Stomach (tissue), 4 donors: ENCODE data around the gene RDH8.

ENCODE experiments used
- EP300 ChIP-seq: sonication (generic); formaldehyde crosslinking; IDR thresholded peaks from one replicate; pipeline ENCODE4 v1.6.1; 2017; ENCODE audit warnings: antibody characterized with exemption
- POLR2A ChIP-seq, 4 donors: fragments of 450-650 bp; IDR thresholded peaks; one replicate each; pipeline ENCODE4 v1.6.1; 2016; ENCODE audit warnings: antibody characterized with exemption in 4 of 4, control low read depth in 2 of 4, mild to moderate bottlenecking in 1 of 4, moderate library complexity in 1 of 4
- TF ChIP-seq, protein P1 (sequence below), 7 experiments: fragments of 450-650 bp in 4 of 7; fragments of 200-600 bp in 3 of 7; sonication (generic) in 3 of 7; IDR thresholded peaks; one replicate each; pipeline ENCODE4 v1.5.1; 2016 to 2019; ENCODE audit warnings: antibody characterized with exemption in 7 of 7, control low read depth in 2 of 7, mild to moderate bottlenecking in 1 of 7

DNA sequence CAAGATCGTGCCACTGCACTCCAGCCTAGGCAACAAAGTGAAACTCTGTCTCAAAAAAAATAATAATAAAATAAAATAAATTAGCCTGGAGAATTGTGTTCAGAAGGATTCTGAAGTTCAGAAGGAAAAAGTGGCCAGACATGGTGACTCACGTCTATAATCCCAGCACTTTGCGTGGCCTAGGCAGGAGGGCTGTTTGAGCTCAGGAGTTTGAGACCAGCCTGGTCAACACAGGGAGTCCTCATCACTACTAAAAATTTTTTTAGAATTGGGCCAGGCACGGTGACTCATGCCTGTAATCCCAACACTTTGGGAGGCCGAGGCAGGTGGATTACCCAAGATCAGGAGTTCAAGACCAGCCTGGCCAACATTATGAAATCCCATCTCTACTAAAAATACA, 6.0 kb downstream of the RDH8 start:
- TF ChIP-seq EP300 (no peak), POLR2A (IDR thresholded peaks at IDR 0.05) (no peak)
- TF ChIP-seq, protein P1, sequence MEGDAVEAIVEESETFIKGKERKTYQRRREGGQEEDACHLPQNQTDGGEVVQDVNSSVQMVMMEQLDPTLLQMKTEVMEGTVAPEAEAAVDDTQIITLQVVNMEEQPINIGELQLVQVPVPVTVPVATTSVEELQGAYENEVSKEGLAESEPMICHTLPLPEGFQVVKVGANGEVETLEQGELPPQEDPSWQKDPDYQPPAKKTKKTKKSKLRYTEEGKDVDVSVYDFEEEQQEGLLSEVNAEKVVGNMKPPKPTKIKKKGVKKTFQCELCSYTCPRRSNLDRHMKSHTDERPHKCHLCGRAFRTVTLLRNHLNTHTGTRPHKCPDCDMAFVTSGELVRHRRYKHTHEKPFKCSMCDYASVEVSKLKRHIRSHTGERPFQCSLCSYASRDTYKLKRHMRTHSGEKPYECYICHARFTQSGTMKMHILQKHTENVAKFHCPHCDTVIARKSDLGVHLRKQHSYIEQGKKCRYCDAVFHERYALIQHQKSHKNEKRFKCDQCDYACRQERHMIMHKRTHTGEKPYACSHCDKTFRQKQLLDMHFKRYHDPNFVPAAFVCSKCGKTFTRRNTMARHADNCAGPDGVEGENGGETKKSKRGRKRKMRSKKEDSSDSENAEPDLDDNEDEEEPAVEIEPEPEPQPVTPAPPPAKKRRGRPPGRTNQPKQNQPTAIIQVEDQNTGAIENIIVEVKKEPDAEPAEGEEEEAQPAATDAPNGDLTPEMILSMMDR (IDR thresholded peaks at IDR 0.05) = no peak
